Epidermal melanocyte (primary cell): Measurements from ENCODE around the gene C12orf75.
"Not testable (repeated sequence)": the region's sequence is repeated elsewhere in the genome, so short reads cannot be mapped to it uniquely, and the experiment has no call there.

Experiments used
- DNase-seq: peaks from one replicate; pipeline ENCODE4 v3.0.0; 2011; ENCODE audit warnings: low spot score; ENCODE audit not compliant: insufficient read length

Gene C12orf75

GRCh38 chr12:105309384-105309783, 21.1 kb upstream of the C12orf75 start:
- DNase-seq = not testable (repeated sequence)

- DNase-seq = not testable (repeated sequence)
These were observed 19.9 kb upstream of the C12orf75 start for GRCh38 chr12:105310476-105311085.

GRCh38 chr12:105311936-105312335, 18.6 kb upstream of the C12orf75 start:
- not testable (repeated sequence) for DNase-seq

- not testable (repeated sequence) for DNase-seq
These were observed 16.7 kb upstream of the C12orf75 start for GRCh38 chr12:105313755-105314154.

GRCh38 chr12:105315130-105315529, 15.4 kb upstream of the C12orf75 start:
- no peak for DNase-seq

- no peak for DNase-seq
These were observed 14.8 kb upstream of the C12orf75 start for GRCh38 chr12:105315726-105316125.

GRCh38 chr12:105316931-105317852, 13.3 kb upstream of the C12orf75 start:
- DNase-seq = no peak

GRCh38 chr12:105317942-105318621, 12.4 kb upstream of the C12orf75 start:
- DNase-seq = no peak

- no peak for DNase-seq
These were observed 11.6 kb upstream of the C12orf75 start for GRCh38 chr12:105318651-105319483.

GRCh38 chr12:105319691-105320209, 10.7 kb upstream of the C12orf75 start:
- DNase-seq = no peak

GRCh38 chr12:105321125-105321524, 9.4 kb upstream of the C12orf75 start:
- no peak for DNase-seq

- DNase-seq = no peak
These were observed 8.4 kb upstream of the C12orf75 start for GRCh38 chr12:105322070-105322469.

- DNase-seq = no peak
These were observed 5.8 kb upstream of the C12orf75 start for GRCh38 chr12:105324704-105325103.

- DNase-seq = no peak
These were observed 5.4 kb upstream of the C12orf75 start for GRCh38 chr12:105325117-105325516.

GRCh38 chr12:105329926-105330282, 587 bp upstream of the C12orf75 start:
- no peak for DNase-seq

GRCh38 chr12:105330931-105331804, 677 bp downstream of the C12orf75 start:
- no peak for DNase-seq

- DNase-seq = no peak
These were observed 1.3 kb downstream of the C12orf75 start for GRCh38 chr12:105331805-105332251.

GRCh38 chr12:105332286-105332685, 1.8 kb downstream of the C12orf75 start:
- not testable (repeated sequence) for DNase-seq

- DNase-seq = no peak
These were observed 2.4 kb downstream of the C12orf75 start for GRCh38 chr12:105332925-105333324.

GRCh38 chr12:105334001-105334400, 3.5 kb downstream of the C12orf75 start:
- DNase-seq = no peak
